ENCODE data around the gene SCAF11.
A peak's percentile ranks its signal among the peaks of the same experiment; 100 is the strongest.

Gene SCAF11

GRCh38 chr12:45918818-45919217, 71.6 kb downstream of the SCAF11 start:
- no peak for DNase-seq (ENCODE audit: low read depth)
- H3K4me3 ChIP-seq (ENCODE audit: low read depth, low read length) = no peak overlapping the region
- no peak for TF ChIP-seq CTCF (conservative IDR thresholded peaks at IDR 0.05; ENCODE audit: low read depth, low read length)

GRCh38 chr12:45915405-45915804, 75.0 kb downstream of the SCAF11 start:
- no peak overlapping the region for H3K4me3 ChIP-seq (ENCODE audit: low read depth, low read length)
- TF ChIP-seq CTCF (conservative IDR thresholded peaks at IDR 0.05; ENCODE audit: low read depth, low read length) = no peak
- DNase-seq (ENCODE audit: low read depth) = no peak

GRCh38 chr12:45914090-45914489, 76.3 kb downstream of the SCAF11 start:
- DNase-seq (ENCODE audit: low read depth) = peak; percentile 77
- no peak overlapping the region for H3K4me3 ChIP-seq (ENCODE audit: low read depth, low read length)
- no peak for TF ChIP-seq CTCF (conservative IDR thresholded peaks at IDR 0.05; ENCODE audit: low read depth, low read length)

- no peak for DNase-seq (ENCODE audit: low read depth)
- no peak overlapping the region for H3K4me3 ChIP-seq (ENCODE audit: low read depth, low read length)
- TF ChIP-seq CTCF (conservative IDR thresholded peaks at IDR 0.05; ENCODE audit: low read depth, low read length) = no peak
Observed at GRCh38 chr12:45913631-45914030, 76.7 kb downstream of the SCAF11 start.

GRCh38 chr12:45912774-45913173, 77.6 kb downstream of the SCAF11 start:
- DNase-seq (ENCODE audit: low read depth) = no peak
- no peak overlapping the region for H3K4me3 ChIP-seq (ENCODE audit: low read depth, low read length)
- TF ChIP-seq CTCF (conservative IDR thresholded peaks at IDR 0.05; ENCODE audit: low read depth, low read length) = no peak

GRCh38 chr12:45909041-45909713, 81.2 kb downstream of the SCAF11 start:
- peak; percentile 24 for DNase-seq (ENCODE audit: low read depth)
- no peak for TF ChIP-seq CTCF (conservative IDR thresholded peaks at IDR 0.05; ENCODE audit: low read depth, low read length)
- H3K4me3 ChIP-seq (ENCODE audit: low read depth, low read length) = no peak overlapping the region

GRCh38 chr12:45907955-45908354, 82.4 kb downstream of the SCAF11 start:
- no peak for DNase-seq (ENCODE audit: low read depth)
- TF ChIP-seq CTCF (conservative IDR thresholded peaks at IDR 0.05; ENCODE audit: low read depth, low read length) = no peak
- H3K4me3 ChIP-seq (ENCODE audit: low read depth, low read length) = no peak overlapping the region

Data from choroid plexus epithelial cell (primary cell).